ENCODE results near the gene CXCL17. TPM values are rescaled to one million over a fixed set of nuclear protein-coding genes. Genes with fewer than 3 reads are reported as not detected.

CXCL17 gene
- total RNA-seq, 1 donor = not detected

GRCh38 chr19:42479736-42480135 is 37.0 kb upstream of the CXCL17 start:
- no peak overlapping the region for H3K4me3 ChIP-seq (ENCODE audit: low read depth, low read length)
- no peak for TF ChIP-seq CTCF (IDR thresholded peaks at IDR 0.05; ENCODE audit: insufficient read depth, low read depth, low read length)
- no peak for DNase-seq (ENCODE audit: low read depth)

GRCh38 chr19:42478765-42479311 is 36.1 kb upstream of the CXCL17 start:
- no peak for TF ChIP-seq CTCF (IDR thresholded peaks at IDR 0.05; ENCODE audit: insufficient read depth, low read depth, low read length)
- no peak for DNase-seq (ENCODE audit: low read depth)
- H3K4me3 ChIP-seq (ENCODE audit: low read depth, low read length) = no peak overlapping the region

DNA sequence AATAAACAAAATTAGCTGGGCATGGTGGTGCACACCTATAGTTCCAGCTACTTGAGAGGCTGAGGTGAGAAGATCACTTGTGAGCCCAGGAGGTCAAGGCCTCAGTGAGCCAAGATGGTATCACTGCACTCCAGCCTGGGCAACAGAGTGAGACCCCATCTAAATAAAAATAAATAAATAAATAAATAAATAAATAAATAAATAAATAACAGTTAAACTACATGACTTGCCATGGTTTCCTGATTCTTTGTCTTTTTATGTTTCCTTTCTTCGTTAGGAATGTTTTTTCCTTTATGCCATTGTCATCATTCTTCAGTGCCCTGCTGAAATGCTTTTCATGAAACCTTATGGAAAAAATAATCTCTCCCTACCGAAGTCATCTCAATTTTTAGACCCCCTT is 35.2 kb upstream of the CXCL17 start:
- H3K4me3 ChIP-seq (ENCODE audit: low read depth, low read length) = no peak overlapping the region
- TF ChIP-seq CTCF (IDR thresholded peaks at IDR 0.05; ENCODE audit: insufficient read depth, low read depth, low read length) = no peak
- no peak for DNase-seq (ENCODE audit: low read depth)

DNA sequence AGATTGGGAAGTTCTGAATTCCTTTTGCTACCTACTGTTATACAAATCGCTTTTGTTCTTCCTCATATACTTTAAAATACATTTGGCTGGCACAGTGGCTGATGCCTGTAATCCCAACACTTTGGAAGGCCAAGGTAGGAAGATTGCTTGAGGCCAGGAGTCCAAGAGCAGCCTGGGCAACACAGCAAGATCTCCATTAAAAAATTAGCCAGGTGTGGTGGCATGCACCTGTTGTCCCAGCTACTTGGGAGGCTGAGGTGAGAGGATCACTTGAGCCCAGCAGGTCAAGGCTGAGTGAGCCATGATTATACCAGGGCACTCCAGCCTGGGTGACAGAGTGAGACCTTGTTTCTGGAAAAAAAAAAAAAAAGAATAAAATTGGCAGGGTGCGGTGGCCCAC is 34.4 kb upstream of the CXCL17 start:
- no peak for TF ChIP-seq CTCF (IDR thresholded peaks at IDR 0.05; ENCODE audit: insufficient read depth, low read depth, low read length)
- H3K4me3 ChIP-seq (ENCODE audit: low read depth, low read length) = no peak overlapping the region
- DNase-seq (ENCODE audit: low read depth) = no peak

DNA sequence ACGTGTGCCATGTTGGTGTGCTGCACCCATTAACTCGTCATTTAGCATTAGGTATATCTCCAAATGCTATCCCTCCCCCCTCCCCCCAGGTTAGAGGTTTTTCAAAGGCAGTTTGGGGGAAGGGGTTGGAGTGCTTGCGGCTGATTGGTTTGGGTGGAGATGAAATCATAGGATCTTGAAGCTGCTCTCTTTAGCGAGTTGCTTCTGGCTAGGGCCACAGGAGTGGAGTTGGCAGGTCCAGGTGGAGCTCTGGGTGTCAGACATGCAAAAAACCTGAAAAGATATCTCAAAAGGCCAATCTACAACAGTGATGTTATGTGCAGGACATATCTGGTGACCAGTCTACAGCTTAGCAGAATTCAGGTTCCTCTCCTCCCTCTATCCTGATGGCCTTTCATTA is 32.6 kb upstream of the CXCL17 start:
- TF ChIP-seq CTCF (IDR thresholded peaks at IDR 0.05; ENCODE audit: insufficient read depth, low read depth, low read length) = no peak
- H3K4me3 ChIP-seq (ENCODE audit: low read depth, low read length) = no peak overlapping the region
- DNase-seq (ENCODE audit: low read depth) = no peak

DNA sequence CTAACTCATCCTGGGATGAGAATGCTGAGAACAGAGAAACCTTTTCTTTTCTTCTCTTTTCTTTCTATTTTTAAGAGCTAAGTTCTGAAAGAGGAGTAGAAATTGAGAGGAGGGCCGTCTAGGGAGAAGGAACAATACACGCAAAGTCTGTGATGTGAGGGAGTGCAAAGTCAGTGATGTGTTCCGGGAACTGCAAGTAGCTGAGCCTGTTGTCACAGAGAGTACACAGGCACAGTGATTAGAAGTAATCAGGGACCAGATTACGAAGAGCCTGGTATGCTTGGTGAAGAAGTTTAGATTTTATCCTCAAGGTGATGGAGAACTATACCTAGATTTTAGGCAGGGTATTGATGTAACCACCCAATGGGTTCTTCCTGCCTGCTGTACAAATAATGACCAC is 32.0 kb upstream of the CXCL17 start:
- TF ChIP-seq CTCF (IDR thresholded peaks at IDR 0.05; ENCODE audit: insufficient read depth, low read depth, low read length) = no peak
- no peak for DNase-seq (ENCODE audit: low read depth)
- no peak overlapping the region for H3K4me3 ChIP-seq (ENCODE audit: low read depth, low read length)

- no peak overlapping the region for H3K4me3 ChIP-seq (ENCODE audit: low read depth, low read length)
- TF ChIP-seq CTCF (IDR thresholded peaks at IDR 0.05; ENCODE audit: insufficient read depth, low read depth, low read length) = no peak
- no peak for DNase-seq (ENCODE audit: low read depth)
Measured at GRCh38 chr19:42473686-42474085, 30.9 kb upstream of the CXCL17 start.

Data from fibroblast of villous mesenchyme (primary cell).